Coronary artery (tissue), 2 donors: Measurements from ENCODE around the gene OR13A1.
"Not testable (repeated sequence)": the region's sequence is repeated elsewhere in the genome, so short reads cannot be mapped to it uniquely, and the experiment has no call there.

ENCODE experiments used
- DNase-seq: peaks from one replicate; pipeline ENCODE4 v3.0.0-alpha.2; 2017; ENCODE audit warnings: low spot score
- H3K27ac ChIP-seq, 2 donors: fragments of 200-600 bp; sonication (generic); one replicate each; pipeline ENCODE4 v1.5.1; 2016 to 2019
- H3K4me3 ChIP-seq: fragments of 200-600 bp; sonication (generic); 2 replicates; pipeline ENCODE4 v1.5.1; 2016; ENCODE audit warnings: mild to moderate bottlenecking, moderate library complexity
- TF ChIP-seq, protein P1 (sequence below): fragments of 200-600 bp; sonication (generic); IDR thresholded peaks from one replicate; pipeline ENCODE4 v1.5.1; 2019; ENCODE audit warnings: antibody characterized with exemption

The OR13A1 gene

DNA sequence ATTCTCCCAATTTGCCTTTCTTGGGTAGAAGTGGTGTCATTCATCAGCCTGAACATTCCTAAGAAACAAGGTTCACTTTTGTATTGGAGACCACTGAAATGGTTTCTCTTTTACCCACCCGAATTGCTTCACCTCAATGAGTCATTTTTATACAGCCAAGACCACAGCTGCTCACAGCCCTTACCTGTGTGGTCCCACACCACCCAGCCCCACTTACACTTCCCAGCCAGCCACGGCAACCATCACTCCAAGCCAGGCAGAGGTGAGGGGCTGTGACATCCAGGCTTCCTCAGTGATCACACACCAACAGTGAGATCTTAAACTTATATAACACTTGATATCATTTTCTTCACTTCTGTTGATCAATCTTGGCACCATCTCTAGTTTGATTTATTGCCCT lies 20.7 kb downstream of the OR13A1 start:
- Histone ChIP-seq H3K4me3 (no peak overlapping the region), H3K27ac (no peak overlapping the region)
- TF ChIP-seq, protein P1, sequence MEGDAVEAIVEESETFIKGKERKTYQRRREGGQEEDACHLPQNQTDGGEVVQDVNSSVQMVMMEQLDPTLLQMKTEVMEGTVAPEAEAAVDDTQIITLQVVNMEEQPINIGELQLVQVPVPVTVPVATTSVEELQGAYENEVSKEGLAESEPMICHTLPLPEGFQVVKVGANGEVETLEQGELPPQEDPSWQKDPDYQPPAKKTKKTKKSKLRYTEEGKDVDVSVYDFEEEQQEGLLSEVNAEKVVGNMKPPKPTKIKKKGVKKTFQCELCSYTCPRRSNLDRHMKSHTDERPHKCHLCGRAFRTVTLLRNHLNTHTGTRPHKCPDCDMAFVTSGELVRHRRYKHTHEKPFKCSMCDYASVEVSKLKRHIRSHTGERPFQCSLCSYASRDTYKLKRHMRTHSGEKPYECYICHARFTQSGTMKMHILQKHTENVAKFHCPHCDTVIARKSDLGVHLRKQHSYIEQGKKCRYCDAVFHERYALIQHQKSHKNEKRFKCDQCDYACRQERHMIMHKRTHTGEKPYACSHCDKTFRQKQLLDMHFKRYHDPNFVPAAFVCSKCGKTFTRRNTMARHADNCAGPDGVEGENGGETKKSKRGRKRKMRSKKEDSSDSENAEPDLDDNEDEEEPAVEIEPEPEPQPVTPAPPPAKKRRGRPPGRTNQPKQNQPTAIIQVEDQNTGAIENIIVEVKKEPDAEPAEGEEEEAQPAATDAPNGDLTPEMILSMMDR, result no peak
- DNase-seq, result no peak

DNA sequence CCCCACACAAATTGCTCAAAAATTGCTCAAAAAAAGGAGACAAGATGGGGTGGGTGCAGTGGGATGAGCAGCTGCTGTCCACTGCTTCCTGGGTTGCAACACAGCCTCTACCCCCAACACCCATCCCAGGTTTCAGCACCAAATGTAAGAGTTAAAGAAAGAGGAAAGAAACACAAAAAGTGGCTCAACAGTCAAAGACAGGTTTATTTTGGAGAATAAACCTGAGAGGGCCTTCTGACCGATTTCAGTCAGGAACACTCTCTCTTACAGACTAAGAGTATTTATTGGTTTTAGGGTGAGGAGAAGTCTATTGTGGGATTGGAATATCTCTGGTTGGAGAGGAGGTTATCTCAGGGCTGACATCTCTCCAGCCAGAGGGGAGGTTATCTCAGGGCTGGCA lies 28.4 kb downstream of the OR13A1 start:
- TF ChIP-seq, protein P1, result no peak
- no peak overlapping the region for H3K27ac ChIP-seq
- no peak for DNase-seq
- H3K4me3 ChIP-seq, result no peak overlapping the region

DNA sequence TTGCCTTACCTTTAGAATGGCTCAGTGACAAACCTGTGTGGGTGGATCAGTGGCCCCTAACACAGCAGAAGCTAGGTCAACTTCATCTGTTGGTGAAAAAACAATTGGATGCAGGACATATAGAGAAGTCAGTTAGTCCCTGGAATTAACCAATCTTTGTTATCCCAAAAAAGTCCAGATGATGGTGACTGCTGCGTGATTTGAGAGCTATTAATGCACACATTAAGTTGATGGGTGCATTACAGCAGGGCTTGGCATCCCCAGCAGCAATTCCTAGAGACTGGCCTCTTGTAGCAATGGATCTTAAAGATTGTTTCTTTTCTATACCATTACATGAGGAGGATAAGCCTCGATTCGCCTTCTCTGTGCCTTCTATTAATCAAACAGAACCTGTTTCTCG lies 33.3 kb downstream of the OR13A1 start:
- no peak for DNase-seq
- Histone ChIP-seq H3K4me3 (no peak overlapping the region), H3K27ac (no peak overlapping the region)
- TF ChIP-seq, protein P1, result no peak

DNA sequence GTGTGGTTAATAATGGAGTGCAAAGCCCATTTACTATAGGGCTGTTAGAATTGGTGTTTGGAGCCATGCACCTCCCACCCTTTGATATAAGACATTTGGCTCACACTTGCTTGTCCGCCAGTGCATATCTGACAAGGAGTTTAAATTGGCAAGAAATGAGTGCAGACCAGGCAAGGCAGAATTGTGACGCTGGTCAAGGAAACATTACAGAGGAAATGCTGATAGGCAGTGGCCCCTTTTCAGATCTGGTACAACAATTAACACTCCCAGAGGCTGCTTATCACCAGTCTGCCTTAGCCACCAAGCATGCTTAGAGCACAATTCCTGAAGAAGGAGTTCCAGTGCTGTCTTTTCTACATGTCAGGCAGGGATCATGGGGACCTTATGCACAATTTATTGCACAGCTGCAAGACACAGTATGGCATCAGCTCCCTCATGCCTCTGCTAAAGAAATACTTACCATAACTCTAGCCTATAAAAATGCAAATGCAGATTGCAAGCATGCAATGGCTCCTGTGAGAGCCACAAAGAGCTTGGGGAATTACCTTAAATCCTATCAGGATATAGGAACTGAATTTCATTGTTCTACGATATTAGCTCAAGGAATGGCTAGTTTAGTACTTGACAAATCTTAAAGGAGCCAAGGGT lies 35.2 kb downstream of the OR13A1 start:
- DNase-seq, result no peak

DNA sequence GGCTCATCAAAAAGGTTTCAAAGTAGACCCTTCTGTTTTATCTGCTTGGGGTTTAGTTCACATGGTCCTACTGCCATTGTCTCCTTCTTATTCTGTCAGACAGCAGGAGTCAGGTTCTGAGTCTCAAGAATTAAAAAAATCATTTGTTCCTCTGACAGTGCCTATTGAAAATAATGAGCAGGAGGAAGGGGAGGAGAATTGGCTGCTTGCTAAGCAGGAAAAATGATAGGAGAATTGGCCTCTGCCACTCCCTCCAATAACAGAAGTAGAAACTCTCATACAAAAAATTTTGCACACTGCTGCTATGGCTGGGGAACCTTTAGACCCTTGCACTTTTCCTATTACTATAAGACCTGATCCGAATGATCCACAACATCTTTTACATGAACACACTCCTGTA lies 35.7 kb downstream of the OR13A1 start:
- DNase-seq, result no peak
- H3K4me3 ChIP-seq, result no peak overlapping the region
- TF ChIP-seq, protein P1, result no peak
- H3K27ac ChIP-seq, result no peak overlapping the region

More for the DNA sequence above, 35.2 kb downstream of the OR13A1 start:
- no peak overlapping the region for H3K4me3 ChIP-seq
- TF ChIP-seq, protein P1, result no peak
- H3K27ac ChIP-seq, result no peak overlapping the region

DNA sequence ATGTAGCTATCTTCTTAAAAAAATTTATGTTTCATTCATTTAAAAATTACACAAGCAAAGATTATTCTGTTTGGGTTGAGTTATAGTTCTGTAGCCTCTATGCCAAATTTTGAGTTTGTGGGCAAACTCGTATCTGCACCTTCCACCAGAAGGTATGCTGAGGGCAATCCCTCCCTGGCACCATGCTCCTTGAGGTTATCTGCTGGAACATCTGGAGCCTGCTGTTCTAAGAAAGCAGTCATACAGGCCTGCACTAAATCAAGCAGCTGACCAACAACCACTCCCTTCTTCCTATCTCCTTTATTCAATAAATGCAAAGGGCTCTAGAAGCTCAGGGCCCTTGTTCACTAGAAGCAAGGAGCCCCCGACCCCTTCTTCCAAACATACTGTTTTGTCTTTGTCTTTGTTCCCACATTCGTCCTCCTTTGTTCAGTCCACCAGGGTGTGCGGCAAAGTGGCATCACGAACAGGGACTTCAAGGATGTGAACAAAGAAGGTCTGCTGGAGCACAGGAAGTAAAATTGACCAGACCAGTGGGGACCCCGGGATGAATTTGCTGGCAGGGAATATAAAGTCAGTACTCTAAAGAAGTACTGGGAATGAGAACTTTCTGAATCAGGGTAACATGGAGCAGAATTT lies 36.4 kb downstream of the OR13A1 start:
- DNase-seq, result no peak
- no peak overlapping the region for H3K4me3 ChIP-seq
- H3K27ac ChIP-seq, result no peak overlapping the region
- TF ChIP-seq, protein P1, result no peak

DNA sequence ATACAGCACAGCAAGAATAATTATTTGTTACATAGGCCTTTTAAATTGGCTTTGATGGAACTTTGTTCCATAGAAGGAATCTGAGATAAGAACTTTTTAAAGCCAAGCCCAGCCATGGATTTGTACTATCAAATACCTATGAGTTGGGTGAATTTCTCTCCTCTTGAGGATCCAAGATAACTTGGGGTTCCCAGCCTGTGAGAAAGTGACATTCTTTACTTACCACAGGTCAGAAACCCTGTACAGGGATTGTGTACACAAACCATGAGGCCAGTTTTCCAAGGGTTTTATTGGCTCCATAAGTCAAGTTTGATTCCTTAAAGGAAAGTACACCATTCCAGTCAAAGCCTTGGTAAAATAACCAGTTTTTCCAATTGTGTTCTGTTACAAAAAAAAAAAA lies 39.3 kb downstream of the OR13A1 start:
- not testable (repeated sequence) for H3K4me3 ChIP-seq, DNase-seq, H3K27ac ChIP-seq
